Epithelial cell of proximal tubule (primary cell): ENCODE measurements around the gene PRELID3B. TPM values are rescaled to one million over a fixed set of nuclear protein-coding genes. Genes with fewer than 3 reads are reported as not detected.
A peak's percentile ranks its signal among the peaks of the same experiment; 100 is the strongest.
"Not testable (repeated sequence)": the region's sequence is repeated elsewhere in the genome, so short reads cannot be mapped to it uniquely, and the experiment has no call there.

Source experiments
- DNase-seq: peaks from one replicate; pipeline ENCODE4 v3.0.0-alpha.2; 2011; ENCODE audit warnings: low read depth
- H3K4me3 ChIP-seq: 2 replicates; pipeline ENCODE4 v1.5.1; 2011; ENCODE audit warnings: low read depth, mild to moderate bottlenecking, low read length
- total RNA-seq: library from RNA; depleted of rRNA; stranded (reverse); fragments of >200 nt; gene quantifications from 2 replicates; pipeline ENCODE4 v1.2.3, GENCODE V29; 2015
- TF ChIP-seq, protein P1 (sequence below): conservative IDR thresholded peaks from 2 replicates; pipeline ENCODE4 v1.5.1; 2012; ENCODE audit warnings: low read depth, mild to moderate bottlenecking, low read length

The PRELID3B gene
- total RNA-seq, 1 donor from 2014 or later, result 76.3 TPM

DNA sequence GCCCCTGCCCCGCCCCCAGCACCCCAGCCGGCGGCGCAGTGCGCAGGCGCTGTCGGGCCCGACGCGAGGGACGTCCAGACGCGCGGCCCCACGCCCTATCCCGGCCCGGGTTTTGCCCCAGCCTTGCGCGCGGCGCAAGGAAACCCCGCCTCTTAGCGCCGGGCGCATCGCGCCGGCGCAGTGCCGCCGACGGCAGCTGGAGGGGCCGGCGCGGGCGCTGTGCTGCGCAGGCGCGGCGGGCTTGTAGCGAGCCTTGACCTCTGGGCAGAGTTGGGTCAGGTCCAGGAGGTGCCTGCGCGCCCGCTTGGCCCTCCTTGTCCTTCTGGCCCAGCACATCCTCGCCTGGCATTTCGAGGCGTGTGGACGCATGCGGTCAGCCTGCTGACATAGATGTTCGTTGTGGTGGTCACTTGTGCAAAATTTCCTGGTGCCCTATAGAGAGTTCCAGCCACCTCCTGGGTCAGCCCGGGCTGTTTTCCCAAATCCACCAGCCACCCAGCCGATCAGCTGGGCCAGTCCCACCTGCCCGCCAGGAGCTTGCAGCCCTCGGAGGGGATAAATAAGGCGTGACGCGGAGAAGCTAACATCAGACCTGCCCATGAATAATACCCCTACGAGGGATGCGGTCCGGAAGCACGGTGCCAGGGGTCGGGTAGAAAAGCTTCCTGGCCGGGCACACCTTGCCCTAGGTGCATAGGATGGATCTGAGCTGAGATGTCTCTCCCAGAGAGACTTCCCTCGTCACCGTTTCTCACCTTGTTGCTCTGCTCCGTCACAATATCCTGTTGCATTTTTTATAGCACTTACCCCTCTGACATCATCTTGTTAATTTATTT is 428 bp upstream of the PRELID3B start:
- TF ChIP-seq, protein P1, sequence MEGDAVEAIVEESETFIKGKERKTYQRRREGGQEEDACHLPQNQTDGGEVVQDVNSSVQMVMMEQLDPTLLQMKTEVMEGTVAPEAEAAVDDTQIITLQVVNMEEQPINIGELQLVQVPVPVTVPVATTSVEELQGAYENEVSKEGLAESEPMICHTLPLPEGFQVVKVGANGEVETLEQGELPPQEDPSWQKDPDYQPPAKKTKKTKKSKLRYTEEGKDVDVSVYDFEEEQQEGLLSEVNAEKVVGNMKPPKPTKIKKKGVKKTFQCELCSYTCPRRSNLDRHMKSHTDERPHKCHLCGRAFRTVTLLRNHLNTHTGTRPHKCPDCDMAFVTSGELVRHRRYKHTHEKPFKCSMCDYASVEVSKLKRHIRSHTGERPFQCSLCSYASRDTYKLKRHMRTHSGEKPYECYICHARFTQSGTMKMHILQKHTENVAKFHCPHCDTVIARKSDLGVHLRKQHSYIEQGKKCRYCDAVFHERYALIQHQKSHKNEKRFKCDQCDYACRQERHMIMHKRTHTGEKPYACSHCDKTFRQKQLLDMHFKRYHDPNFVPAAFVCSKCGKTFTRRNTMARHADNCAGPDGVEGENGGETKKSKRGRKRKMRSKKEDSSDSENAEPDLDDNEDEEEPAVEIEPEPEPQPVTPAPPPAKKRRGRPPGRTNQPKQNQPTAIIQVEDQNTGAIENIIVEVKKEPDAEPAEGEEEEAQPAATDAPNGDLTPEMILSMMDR, result no peak
- peak overlapping the region; percentile 78 for H3K4me3 ChIP-seq
- no peak for DNase-seq

- H3K4me3 ChIP-seq, result peak overlapping the region; percentile 78
- DNase-seq, result not testable (repeated sequence)
Measured at GRCh38 chr20:59041487-59041886, 1.1 kb downstream of the PRELID3B start.

- H3K4me3 ChIP-seq, result no peak overlapping the region
- DNase-seq, result no peak
- TF ChIP-seq, protein P1, result no peak
Measured at GRCh38 chr20:59040667-59041066, 1.9 kb downstream of the PRELID3B start.

DNA sequence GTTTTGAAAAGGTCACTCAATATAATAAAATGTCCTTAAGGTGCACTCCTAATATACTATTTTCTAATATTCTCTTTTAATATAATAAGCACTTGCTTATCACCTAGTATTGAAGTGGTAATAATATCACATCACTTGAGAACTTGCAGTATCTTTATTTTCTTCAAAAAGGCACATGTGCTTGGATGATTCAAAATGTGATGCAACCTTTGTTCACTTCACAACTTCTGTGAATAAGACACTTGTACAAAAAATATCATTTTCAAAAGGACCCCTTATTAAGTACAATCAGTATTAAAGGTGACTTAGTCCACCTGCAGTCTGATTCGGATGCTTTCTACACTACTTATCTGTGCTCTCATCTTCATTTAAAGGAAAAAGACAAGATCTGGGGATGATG is 3.4 kb downstream of the PRELID3B start:
- no peak for DNase-seq
- no peak overlapping the region for H3K4me3 ChIP-seq
- TF ChIP-seq, protein P1, result no peak

- TF ChIP-seq, protein P1, result no peak
- no peak overlapping the region for H3K4me3 ChIP-seq
- DNase-seq, result no peak
Measured at GRCh38 chr20:59037386-59037785, 5.2 kb downstream of the PRELID3B start.

DNA sequence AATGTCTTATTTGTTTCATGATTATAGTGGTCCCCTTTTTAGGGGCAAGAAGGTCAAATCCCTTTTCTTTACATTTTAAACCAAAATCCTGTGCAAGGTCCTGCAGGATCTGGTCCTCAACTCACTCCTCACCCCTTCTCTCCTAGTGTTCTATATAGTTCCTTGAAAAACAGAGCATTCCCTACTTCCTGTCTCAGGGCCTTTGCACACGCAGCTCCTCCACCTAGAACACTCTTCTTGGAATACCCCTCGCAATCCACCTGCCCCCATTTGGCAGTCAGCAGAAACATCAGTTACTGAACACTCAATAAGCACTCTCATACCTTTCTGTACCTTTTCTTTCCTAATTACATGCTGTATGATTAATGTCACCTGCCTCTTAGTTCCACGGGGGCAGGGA is 7.2 kb downstream of the PRELID3B start:
- H3K4me3 ChIP-seq, result no peak overlapping the region
- DNase-seq, result no peak
- TF ChIP-seq, protein P1, result no peak

- no peak overlapping the region for H3K4me3 ChIP-seq
- TF ChIP-seq, protein P1, result no peak
- DNase-seq, result no peak
Measured at GRCh38 chr20:59033616-59034165, 8.9 kb downstream of the PRELID3B start.
